Measurements from ENCODE around the gene SLC6A13. TPM values are rescaled to one million over a fixed set of nuclear protein-coding genes. Genes with fewer than 3 reads are reported as not detected.
"Not testable (repeated sequence)": the region's sequence is repeated elsewhere in the genome, so short reads cannot be mapped to it uniquely, and the experiment has no call there.

Gene SLC6A13
- total and polyA plus RNA-seq, 10 of the 15 experiments (the other 5 are each of a cell fraction or from before 2014, with no cell fraction given): 0.18 to 1.2 (median 0.20) TPM; not detected in 3

DNA sequence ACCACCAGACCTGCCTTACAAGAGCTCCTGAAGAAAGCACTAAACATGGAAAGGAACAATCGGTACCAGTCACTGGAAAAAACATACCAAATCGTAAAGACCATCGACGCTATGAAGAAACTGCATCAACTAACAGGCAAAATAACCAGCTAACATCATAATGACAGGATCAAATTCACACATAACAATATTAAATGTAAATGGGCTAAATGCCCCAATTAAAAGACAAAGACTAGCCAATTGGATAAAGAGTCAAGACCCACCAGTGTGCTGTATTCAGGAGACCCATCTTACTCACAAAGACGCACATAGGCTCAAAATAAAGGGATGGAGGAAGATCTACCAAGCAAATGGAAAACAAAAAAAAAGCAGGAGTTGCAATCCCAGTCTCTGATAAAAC, 36.9 kb upstream of the SLC6A13 start:
- H2AFZ ChIP-seq (ENCODE audit: control insufficient read depth, low read depth, low read length); POLR2A ChIA-PET; H3K27me3 ChIP-seq (replicated peaks in 1 of 2; ENCODE audit: control insufficient read depth in 2 of 2, insufficient read depth in 2 of 2, low read length in 1 of 2); H3K9ac ChIP-seq (ENCODE audit: control insufficient read depth, insufficient read depth, low read length); RAD21 ChIA-PET (ENCODE audit: unreplicated experiment); SMC1A ChIA-PET (ENCODE audit: uncharacterized antibody, unreplicated experiment); BruUV-seq (replicated peaks); H3K79me2 ChIP-seq (ENCODE audit: control insufficient read depth, insufficient read depth, low read length); DNase-seq (ENCODE audit: low read depth, low spot score); ATAC-seq; H3K27ac ChIP-seq (ENCODE audit: control insufficient read depth, insufficient read depth); FAIRE-seq; H3K4me2 ChIP-seq (ENCODE audit: control insufficient read depth, insufficient read depth); H4K20me1 ChIP-seq (ENCODE audit: control insufficient read depth, insufficient read depth); intact Hi-C loops (cut with micrococcal nuclease; ENCODE audit: unreplicated experiment); H3K9me3 ChIP-seq (replicated peaks; ENCODE audit: control insufficient read depth, insufficient read depth, low read length); in situ Hi-C loops (cut with MboI); H3K4me1 ChIP-seq (ENCODE audit: control insufficient read depth, insufficient read depth, low read length); H3K4me3 ChIP-seq; CTCF ChIA-PET: not testable (repeated sequence)
- H3K36me3 ChIP-seq (ENCODE audit: control insufficient read depth in 2 of 2, insufficient read depth in 2 of 2, low read length in 1 of 2): peaks cover 11 to 19% of the 10 kb centered on the region in 2 experiments
- 97% methylated on average over 5 of the region's 5 CpGs for WGBS (ENCODE audit: insufficient coverage, insufficient replicate concordance, low lambda C conversion rate, missing lambda C conversion rate)

DNA sequence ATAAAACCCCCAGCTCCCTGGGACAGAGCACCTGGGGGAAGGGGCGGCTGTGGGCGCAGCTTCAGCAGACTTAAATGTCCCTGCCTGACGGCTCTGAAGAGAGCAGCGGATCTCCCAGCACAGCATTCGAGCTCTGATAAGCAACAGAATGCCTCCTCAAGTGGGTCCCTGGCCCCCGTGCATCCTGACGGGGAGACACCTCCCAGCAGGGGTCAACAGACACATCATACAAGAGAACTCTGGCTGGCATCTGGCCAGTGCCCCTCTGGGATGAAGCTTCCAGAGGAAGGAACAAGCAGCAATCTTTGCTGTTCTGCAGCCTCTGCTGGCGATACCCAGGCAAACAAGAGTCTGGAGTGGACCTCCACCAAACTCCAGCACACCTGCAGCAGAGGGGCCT, 35.4 kb upstream of the SLC6A13 start:
- RAD21 ChIA-PET (ENCODE audit: unreplicated experiment): not testable (repeated sequence)

More for the DNA sequence above, 35.4 kb upstream of the SLC6A13 start:
- H3K4me3 ChIP-seq; DNase-seq (ENCODE audit: low read depth, low spot score); H3K79me2 ChIP-seq (ENCODE audit: control insufficient read depth, insufficient read depth, low read length); H3K27ac ChIP-seq (ENCODE audit: control insufficient read depth, insufficient read depth); in situ Hi-C loops (cut with MboI); H3K9me3 ChIP-seq (replicated peaks; ENCODE audit: control insufficient read depth, insufficient read depth, low read length); H2AFZ ChIP-seq (ENCODE audit: control insufficient read depth, low read depth, low read length); SMC1A ChIA-PET (ENCODE audit: uncharacterized antibody, unreplicated experiment); H3K9ac ChIP-seq (ENCODE audit: control insufficient read depth, insufficient read depth, low read length); FAIRE-seq; H3K27me3 ChIP-seq (replicated peaks in 1 of 2; ENCODE audit: control insufficient read depth in 2 of 2, insufficient read depth in 2 of 2, low read length in 1 of 2); ATAC-seq; POLR2A ChIA-PET; H3K4me1 ChIP-seq (ENCODE audit: control insufficient read depth, insufficient read depth, low read length); CTCF ChIA-PET; intact Hi-C loops (cut with micrococcal nuclease; ENCODE audit: unreplicated experiment); BruUV-seq (replicated peaks); H4K20me1 ChIP-seq (ENCODE audit: control insufficient read depth, insufficient read depth); H3K4me2 ChIP-seq (ENCODE audit: control insufficient read depth, insufficient read depth): not testable (repeated sequence)
- H3K36me3 ChIP-seq (ENCODE audit: control insufficient read depth in 2 of 2, insufficient read depth in 2 of 2, low read length in 1 of 2): peaks cover 9 to 24% of the 10 kb centered on the region in 2 experiments
- WGBS (ENCODE audit: insufficient coverage, insufficient replicate concordance, low lambda C conversion rate, missing lambda C conversion rate): 93% methylated on average over 6 of the region's 8 CpGs
